ENCODE measurements around the gene IMMT. TPM values are rescaled to one million over a fixed set of nuclear protein-coding genes. Genes with fewer than 3 reads are reported as not detected.

Gene IMMT
- polyA plus RNA-seq, 3 donors, result 35.2 to 55.6 (median 36.0) TPM

DNA sequence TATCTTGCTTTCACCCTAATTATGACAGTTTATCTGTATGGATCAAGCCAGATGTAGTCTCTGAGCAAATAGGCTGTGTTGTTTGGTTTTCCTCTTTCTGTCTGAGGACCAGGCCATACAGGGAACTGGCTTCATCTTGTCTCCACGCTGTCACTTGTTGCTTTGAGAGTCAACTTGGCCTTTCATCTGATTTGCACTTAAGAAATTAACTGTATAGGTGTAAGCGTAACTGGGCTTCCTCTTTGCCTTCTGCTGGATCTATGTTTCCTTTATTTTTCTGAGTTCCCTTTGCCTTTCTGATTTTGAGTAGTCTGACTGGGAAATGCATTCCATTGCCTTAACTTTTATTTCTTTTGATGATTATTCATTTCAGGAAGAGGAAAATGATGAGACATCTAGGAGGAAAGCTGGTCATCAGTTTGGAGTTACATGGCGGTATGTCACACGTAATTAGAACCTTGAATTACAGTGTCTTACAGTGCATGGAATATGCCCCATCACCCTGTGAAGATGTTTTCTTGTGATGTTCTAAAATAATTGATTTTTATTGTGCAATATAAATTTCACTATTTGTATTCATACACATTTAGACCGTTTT is 71.8 kb downstream of the IMMT start:
- no peak overlapping the region for H3K27ac ChIP-seq (ENCODE audit: low read depth, low read length)
- 82 to 94% (median 94%) methylated on average over 5 of the region's 5 CpGs for WGBS, 3 donors

- 94 to 97% (median 96%) methylated on average over 2 of the region's 2 CpGs for WGBS, 3 donors
- no peak overlapping the region for H3K27ac ChIP-seq (ENCODE audit: low read depth, low read length)
Observed at GRCh38 chr2:86118130-86118529, 77.1 kb downstream of the IMMT start.

DNA sequence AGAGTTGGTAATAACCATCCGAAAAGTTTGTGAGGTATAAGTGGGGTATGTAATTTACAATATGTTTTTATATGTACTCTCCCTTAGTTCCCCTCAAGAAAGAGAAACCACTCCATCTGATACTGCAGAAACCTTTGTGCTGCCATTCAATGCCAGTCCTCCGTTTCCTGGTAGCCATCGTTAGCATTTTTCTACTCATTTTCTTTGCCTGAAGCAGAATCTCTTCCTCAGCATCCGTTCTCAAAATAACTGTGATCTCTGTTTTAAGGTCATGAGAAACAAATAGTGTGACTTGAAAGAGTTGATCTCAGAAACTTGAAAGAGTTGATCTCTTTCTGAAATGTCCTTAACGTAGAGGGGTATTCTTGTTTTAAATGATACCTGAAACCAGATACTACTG is 88.2 kb downstream of the IMMT start:
- 10 to 26% (median 23%) methylated on average over 5 of the region's 5 CpGs for WGBS, 3 donors
- H3K27ac ChIP-seq (ENCODE audit: low read depth, low read length), result no peak overlapping the region

DNA sequence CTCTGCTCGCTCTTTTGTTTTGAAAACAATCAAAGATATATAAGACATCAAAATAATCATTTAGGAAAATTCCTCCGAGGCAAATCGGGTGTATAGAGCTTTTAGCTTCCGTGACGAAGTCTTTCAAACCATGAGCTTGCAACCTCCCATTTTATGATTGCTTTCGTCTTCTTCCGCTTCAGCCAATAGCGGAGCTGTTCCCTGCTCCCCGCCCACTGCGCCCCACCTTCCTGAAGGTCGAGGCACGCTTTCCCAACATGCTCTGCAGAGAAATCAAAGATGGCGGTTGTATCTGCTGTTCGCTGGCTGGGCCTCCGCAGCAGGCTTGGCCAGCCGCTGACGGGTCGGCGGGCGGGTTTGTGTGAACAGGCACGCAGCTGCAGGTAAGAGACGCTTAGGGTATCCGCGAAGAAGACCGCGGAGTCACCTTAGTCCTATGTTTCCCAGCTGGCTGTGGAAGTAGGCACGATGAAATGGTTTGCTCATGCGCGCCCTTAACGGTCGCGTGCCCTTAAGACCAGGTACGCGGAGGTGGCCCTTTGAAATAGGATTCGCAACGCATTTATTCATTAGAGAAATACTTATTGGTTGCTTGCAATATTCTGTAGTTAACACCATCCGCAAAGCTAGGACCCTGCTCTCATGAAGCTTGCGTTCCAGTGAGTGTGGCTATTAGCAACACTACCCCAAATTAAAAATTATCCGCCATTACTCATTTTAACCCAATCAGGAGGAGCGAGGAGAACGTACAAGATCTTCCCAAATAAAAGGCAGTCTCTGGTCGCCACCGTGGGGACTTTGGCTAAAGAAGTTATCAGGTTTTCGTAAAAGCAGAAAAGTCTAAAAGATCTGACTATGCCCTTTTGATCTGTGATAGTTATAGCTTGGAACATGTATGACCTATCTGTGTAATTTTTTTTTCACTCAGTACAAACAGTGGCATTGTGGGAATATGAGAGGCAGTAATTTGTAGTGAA is 89.0 kb downstream of the IMMT start, which contains the start of gene PTCD3:
Gene PTCD3 (plus strand): TSS at position 267 of the 977 bp plus-strand sequence. CDS start 13 bp downstream, at position 280.
- 0 to 1% (median 1%) methylated on average over 44 of the region's 44 CpGs for WGBS, 3 donors
- H3K27ac ChIP-seq (ENCODE audit: low read depth, low read length), result no peak within 1 kb of the TSS

- no peak within 1 kb of the TSS for H3K27ac ChIP-seq (ENCODE audit: low read depth, low read length)
Observed at GRCh38 chr2:86105252-86105968, 89.9 kb downstream of the IMMT start, which contains the start of gene POLR1A. TSS of gene POLR1A (minus strand) at chr2:86105886. CDS start at chr2:86105776, 110 bp downstream.

DNA sequence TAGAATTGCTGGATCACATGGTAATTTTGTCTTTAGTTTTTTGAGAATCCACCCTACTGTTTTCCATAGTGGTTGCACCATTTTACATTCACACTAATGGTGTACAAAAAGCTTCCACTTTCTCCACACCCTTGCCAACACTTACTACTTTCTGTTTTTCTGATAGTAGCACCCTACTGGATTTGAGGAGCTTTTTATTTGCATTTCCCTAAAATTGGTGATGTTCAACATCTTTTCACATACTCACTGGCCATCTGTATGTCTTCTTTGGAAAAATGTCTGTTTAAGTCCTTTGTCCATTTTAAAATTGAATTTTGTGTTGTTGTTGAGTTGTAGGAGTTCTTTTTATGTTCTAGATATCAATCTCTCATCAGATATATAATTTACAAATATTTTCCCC is 93.1 kb downstream of the IMMT start:
- H3K27ac ChIP-seq (ENCODE audit: low read depth, low read length), result no peak overlapping the region

More at GRCh38 chr2:86105252-86105968, 89.9 kb downstream of the IMMT start, which contains the start of gene POLR1A:
- WGBS, 3 donors, result 0% methylated on average over 38 of the region's 38 CpGs

- H3K27ac ChIP-seq (ENCODE audit: low read depth, low read length), result no peak overlapping the region
- 95 to 98% (median 98%) methylated on average over 1 of the region's 1 CpG for WGBS, 3 donors
Observed at GRCh38 chr2:86097913-86098312, 97.3 kb downstream of the IMMT start.

DNA sequence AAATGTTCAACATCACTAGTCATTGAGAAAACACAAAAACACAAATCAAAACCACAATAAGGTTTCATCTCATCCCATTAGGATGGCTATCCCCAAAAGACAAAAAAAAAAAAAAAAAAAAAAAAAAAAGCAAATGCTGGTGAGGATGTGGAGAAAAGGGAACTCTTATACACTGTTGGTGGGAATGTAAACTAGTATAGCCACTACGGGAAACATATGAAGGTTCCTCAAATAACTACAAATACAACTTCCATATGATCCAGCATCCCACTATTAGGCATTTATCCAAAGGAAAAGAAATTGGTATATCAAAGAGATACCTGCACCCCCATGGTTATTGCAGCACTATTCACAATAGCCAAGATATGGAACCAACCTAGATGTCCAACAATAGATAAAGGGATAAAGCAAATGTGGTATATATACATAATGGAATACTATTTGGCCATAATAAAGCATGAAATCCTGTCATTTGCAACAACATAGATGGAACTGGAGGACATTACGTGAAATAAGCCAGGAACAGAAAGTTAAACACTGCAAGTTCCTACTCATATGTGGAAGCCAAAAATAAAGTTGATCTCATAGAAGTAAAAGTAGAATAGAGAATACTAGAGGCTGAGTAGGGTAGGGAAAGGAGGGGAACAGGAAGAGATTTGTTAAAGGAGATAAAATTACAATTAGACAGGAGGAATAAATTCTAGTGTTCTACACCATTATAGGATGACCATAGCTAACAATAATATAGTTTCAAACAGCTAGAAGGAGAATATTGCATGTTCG is 98.0 kb downstream of the IMMT start:
- 95 to 99% (median 96%) methylated on average over 3 of the region's 3 CpGs for WGBS, 3 donors
- H3K27ac ChIP-seq (ENCODE audit: low read depth, low read length), result no peak overlapping the region

DNA sequence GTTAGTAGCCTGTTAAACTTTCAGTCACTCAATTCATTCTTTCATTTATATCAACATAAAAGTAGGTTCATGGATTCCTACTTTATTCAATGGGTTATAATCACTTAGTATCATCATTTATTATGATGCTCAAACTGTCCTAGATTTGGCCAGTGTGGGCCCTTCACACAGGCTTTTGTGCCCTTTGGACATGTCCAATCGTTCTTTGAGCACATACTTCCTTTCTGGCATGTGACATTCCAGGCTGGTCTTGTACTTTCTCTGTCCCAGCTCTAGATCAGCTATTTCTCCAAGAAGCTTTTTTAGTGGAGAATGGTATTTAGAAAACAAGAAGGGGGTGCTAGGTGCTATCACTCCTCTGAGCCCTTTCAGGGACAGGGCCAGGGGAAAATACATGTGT is 101.0 kb downstream of the IMMT start:
- no peak overlapping the region for H3K27ac ChIP-seq (ENCODE audit: low read depth, low read length)
- 54 to 63% (median 58%) methylated on average over 1 of the region's 1 CpG for WGBS, 3 donors

Other genes starting within 250 kb of the IMMT start
- gene POLR1A, start 89.6 kb downstream of the IMMT start, polyA plus RNA-seq, result 1 to 10 TPM; 2.7 to 7.3 (median 3.9) TPM
- gene PTCD3, start 89.2 kb downstream of the IMMT start, polyA plus RNA-seq, result 10 to 100 TPM; 10.2 to 31.9 (median 14.6) TPM
- 10 to 100 TPM; 16.6 to 41.9 (median 19.5) TPM for gene MRPL35, start 4.0 kb upstream of the IMMT start, polyA plus RNA-seq
- gene REEP1, start 142.2 kb upstream of the IMMT start, polyA plus RNA-seq, result 1 to 10 TPM in 2 of 3 donors, under 1 TPM in 1; 1.00 to 2.2 (median 1.1) TPM
- 10 to 100 TPM; 10.3 to 15.1 (median 14.6) TPM for gene KDM3A, start 245.9 kb upstream of the IMMT start, polyA plus RNA-seq

All from adipose tissue (tissue), 3 donors.